GM12875 (cell line): ENCODE data around the gene ING2.

Experiments
- H3K4me3 ChIP-seq: one replicate; pipeline ENCODE4 v1.5.1; 2011; ENCODE audit warnings: low read depth, low read length, control low read depth
- CTCF ChIP-seq: IDR thresholded peaks from 2 replicates; pipeline ENCODE4 v1.5.1; 2011; ENCODE audit warnings: low read depth, mild to moderate bottlenecking, control low read depth, inconsistent platforms, low read length, moderate library complexity, borderline replicate concordance; ENCODE audit not compliant: insufficient read depth

Gene ING2

GRCh38 chr4:183503497-183504063 is 1.3 kb upstream of the ING2 start:
- H3K4me3 ChIP-seq = peak overlapping the region; percentile 96
- TF ChIP-seq CTCF = no peak

- no peak; the same call in 1 of the 2 replicates for TF ChIP-seq CTCF
- H3K4me3 ChIP-seq = peak overlapping the region; percentile 96
These were observed 561 bp upstream of the ING2 start for GRCh38 chr4:183504064-183504929.

- H3K4me3 ChIP-seq = peak overlapping the region; percentile 96
- TF ChIP-seq CTCF = no peak
These were observed 942 bp downstream of the ING2 start for GRCh38 chr4:183505611-183506388.

- TF ChIP-seq CTCF = no peak
- H3K4me3 ChIP-seq = peak overlapping the region; percentile 96
These were observed 1.5 kb downstream of the ING2 start for GRCh38 chr4:183506389-183506735.

GRCh38 chr4:183507925-183508696 is 3.3 kb downstream of the ING2 start:
- no peak overlapping the region for H3K4me3 ChIP-seq
- TF ChIP-seq CTCF = no peak

GRCh38 chr4:183508697-183509335 is 4.0 kb downstream of the ING2 start:
- no peak overlapping the region for H3K4me3 ChIP-seq
- TF ChIP-seq CTCF = no peak
